Astrocyte of the spinal cord (primary cell): Measurements from ENCODE around the gene TMPRSS11A.

Experiments used
- DNase-seq: peaks from one replicate; pipeline ENCODE4 v3.0.0; 2011; ENCODE audit warnings: low read depth, low spot score
- H3K4me3 ChIP-seq: 2 replicates; pipeline ENCODE4 v1.5.1; 2011; ENCODE audit warnings: low read depth, mild to moderate bottlenecking, low read length, moderate library complexity
- CTCF ChIP-seq: IDR thresholded peaks from 2 replicates; pipeline ENCODE4 v1.5.1; 2012; ENCODE audit warnings: low read depth, mild to moderate bottlenecking, low read length, inconsistent platforms
- in situ Hi-C: cut with HindIII; loops from 2 replicates; pipeline ENCODE4 v1.10.0; 2017; ENCODE audit warnings: low sequenced_read_pairs

Gene TMPRSS11A

GRCh38 chr4:67877086-67877485 lies 86.2 kb downstream of the TMPRSS11A start:
- in situ Hi-C loops = no loop called here

GRCh38 chr4:67874986-67875385 lies 88.3 kb downstream of the TMPRSS11A start:
- no peak for TF ChIP-seq CTCF
- no peak overlapping the region for H3K4me3 ChIP-seq
- DNase-seq = no peak
- in situ Hi-C loops = no loop called here

More at GRCh38 chr4:67877086-67877485, 86.2 kb downstream of the TMPRSS11A start:
- H3K4me3 ChIP-seq = no peak overlapping the region
- no peak for DNase-seq
- no peak for TF ChIP-seq CTCF

GRCh38 chr4:67873116-67873515 lies 90.2 kb downstream of the TMPRSS11A start:
- H3K4me3 ChIP-seq = no peak overlapping the region
- no peak for DNase-seq
- TF ChIP-seq CTCF = no peak
- in situ Hi-C loops = no loop called here

- TF ChIP-seq CTCF = peak; percentile 52
- in situ Hi-C loops = no loop called here
- peak; percentile 64 for DNase-seq
These were observed 91.4 kb downstream of the TMPRSS11A start for GRCh38 chr4:67871867-67872266.

GRCh38 chr4:67869580-67870190 lies 93.6 kb downstream of the TMPRSS11A start:
- no peak for TF ChIP-seq CTCF
- no peak overlapping the region for H3K4me3 ChIP-seq
- in situ Hi-C loops = no loop called here
- no peak for DNase-seq

More at GRCh38 chr4:67871867-67872266, 91.4 kb downstream of the TMPRSS11A start:
- no peak overlapping the region for H3K4me3 ChIP-seq

GRCh38 chr4:67861513-67861912 lies 101.8 kb downstream of the TMPRSS11A start:
- in situ Hi-C loops = no loop called here
- DNase-seq = peak; percentile 31
- H3K4me3 ChIP-seq = no peak overlapping the region
- TF ChIP-seq CTCF = no peak
